HCT116 (cell line): Measurements from ENCODE around the gene ZNF888. TPM values are rescaled to one million over a fixed set of nuclear protein-coding genes. Genes with fewer than 3 reads are reported as not detected.
"Not testable (repeated sequence)": the region's sequence is repeated elsewhere in the genome, so short reads cannot be mapped to it uniquely, and the experiment has no call there.

Source experiments
- ATAC-seq: fragments of 200-7000 bp; cut with Tn5 transposase; 2 replicates; pipeline ENCODE4 v1.9.1; 2020; ENCODE audit warnings: mild to moderate bottlenecking, moderate library complexity
- BruUV-seq: library from RNA; stranded (reverse); fragments of 400-500 nt; replicated peaks from 2 replicates; lab custom pipeline; 2021; lab: Mats Ljungman, UMichigan
- CTCF ChIA-PET: fragments of 300-600 bp; sonication (Branson Sonifier 250); formaldehyde crosslinking; loops from one replicate; lab custom pipeline; 2021; ENCODE audit warnings: antibody characterized with exemption; lab: Charles Lee
- POLR2A ChIA-PET: fragments of 300-600, 350-600 bp; sonication (Branson Sonifier 250); formaldehyde crosslinking; loops from one replicate; lab custom pipeline; 2021; ENCODE audit warnings: antibody characterized with exemption; lab: Charles Lee
- RAD21 ChIA-PET, 2 experiments: fragments of 300-600 bp; sonication (Branson Sonifier 250); formaldehyde crosslinking; loops; one replicate each; lab custom pipeline; 2023; ENCODE audit warnings: low total read pairs in 2 of 2; ENCODE audit not compliant: uncharacterized antibody in 2 of 2, unreplicated experiment in 2 of 2, low non-redundant PET in 1 of 2; lab: Charles Lee
- DNase-seq: peaks from one replicate; pipeline ENCODE4 v3.0.0-alpha.2; 2010; ENCODE audit warnings: low read depth, low spot score
- H2AFZ ChIP-seq: fragments of 200-600 bp; shearing (Covaris generic), sonication (generic); 2 replicates; pipeline ENCODE4 v1.6.1; 2017; ENCODE audit warnings: low read depth, mixed run types, mixed read lengths, antibody characterized with exemption, low read length; ENCODE audit not compliant: poor library complexity, severe bottlenecking
- H3K27ac ChIP-seq: 2 replicates; pipeline ENCODE4 v1.5.1; 2012; ENCODE audit warnings: low read depth, low read length
- H3K27me3 ChIP-seq: fragments of 200-600 bp; sonication (generic); 2 replicates; pipeline ENCODE4 v1.6.1; 2016; ENCODE audit warnings: mixed run types, low read length, mixed read lengths; ENCODE audit not compliant: insufficient read depth
- H3K36me3 ChIP-seq, 2 experiments: fragments of 200-500 bp in 1 of 2; fragments of 200-600 bp in 1 of 2; sonication (Bioruptor generic) in 1 of 2; sonication (generic) in 1 of 2; 2 replicates each; pipeline versions ENCODE4 v1.5.1 to v1.6.1; 2014 to 2016; ENCODE audit warnings: low read length in 2 of 2, inconsistent platforms in 1 of 2, mixed read lengths in 1 of 2, mixed run types in 1 of 2; ENCODE audit not compliant: insufficient read depth in 2 of 2, control insufficient read depth in 1 of 2
- H3K4me1 ChIP-seq, 2 experiments: fragments of 200-600 bp in 1 of 2; sonication (generic) in 1 of 2; 2 replicates each; pipeline versions ENCODE4 v1.5.1 to v1.6.1; 2012 to 2017; ENCODE audit warnings: low read length in 2 of 2, inconsistent platforms in 1 of 2, mild to moderate bottlenecking in 1 of 2, mixed read lengths in 1 of 2, mixed run types in 1 of 2, moderate library complexity in 1 of 2; ENCODE audit not compliant: insufficient read depth in 2 of 2, control insufficient read depth in 1 of 2
- H3K4me2 ChIP-seq: fragments of 200-600 bp; sonication (generic); 2 replicates; pipeline ENCODE4 v1.6.1; 2017; ENCODE audit warnings: mixed run types, low read length, mixed read lengths
- H3K4me3 ChIP-seq, 2 experiments: fragments of 200-600 bp in 1 of 2; sonication (generic) in 1 of 2; replicated peaks in 1 of 2; 2 replicates each; pipeline ENCODE4 v1.5.1; 2011 to 2016; ENCODE audit warnings: low read length in 2 of 2, control low read depth in 1 of 2, low read depth in 1 of 2, mild to moderate bottlenecking in 1 of 2, mixed read lengths in 1 of 2, mixed run types in 1 of 2
- H3K79me2 ChIP-seq: fragments of 200-600 bp; sonication (generic); 2 replicates; pipeline ENCODE4 v1.6.1; 2017; ENCODE audit warnings: mild to moderate bottlenecking, mixed run types, low read length, moderate library complexity, mixed read lengths; ENCODE audit not compliant: insufficient read depth
- H3K9ac ChIP-seq: fragments of 200-600 bp; sonication (generic); 2 replicates; pipeline ENCODE4 v1.6.1; 2016; ENCODE audit warnings: low read length, mixed read lengths
- H3K9me2 ChIP-seq: fragments of 200-600 bp; sonication (generic), shearing (Covaris generic); 2 replicates; pipeline ENCODE4 v1.6.1; 2017; ENCODE audit warnings: mixed run types, mild to moderate bottlenecking, moderate library complexity; ENCODE audit not compliant: insufficient read depth
- H3K9me3 ChIP-seq, 2 experiments: fragments of 200-500 bp in 1 of 2; fragments of 200-600 bp in 1 of 2; sonication (Bioruptor generic) in 1 of 2; sonication (generic) in 1 of 2; 2 replicates each; pipeline ENCODE4 v1.6.1; 2014 to 2017; ENCODE audit warnings: low read length in 2 of 2, mixed read lengths in 2 of 2, inconsistent platforms in 1 of 2, low read depth in 1 of 2, mild to moderate bottlenecking in 1 of 2, mixed run types in 1 of 2, moderate library complexity in 1 of 2; ENCODE audit not compliant: control insufficient read depth in 1 of 2, insufficient read depth in 1 of 2
- H4K20me1 ChIP-seq: fragments of 200-600 bp; sonication (generic), shearing (Covaris generic); 2 replicates; pipeline ENCODE4 v1.6.1; 2017; ENCODE audit warnings: mixed run types, mild to moderate bottlenecking, moderate library complexity; ENCODE audit not compliant: insufficient read depth
- CBX3 ChIP-seq: IDR thresholded peaks from 2 replicates; pipeline ENCODE4 v1.6.1; 2012; ENCODE audit warnings: low read depth
- CEBPB ChIP-seq: IDR thresholded peaks from 2 replicates; pipeline ENCODE4 v1.6.1; 2012; ENCODE audit warnings: low read depth
- EZH2 ChIP-seq: fragments of 200-600 bp; sonication (generic); IDR thresholded peaks from 2 replicates; pipeline ENCODE4 v1.6.1; 2017; ENCODE audit warnings: antibody characterized with exemption, mixed run types
- POLR2A ChIP-seq: IDR thresholded peaks from 2 replicates; pipeline ENCODE4 v1.7.0; 2011; ENCODE audit warnings: borderline replicate concordance; ENCODE audit not compliant: insufficient read depth, insufficient read length; ENCODE audit errors: extremely low read depth
- POLR2AphosphoS5 ChIP-seq: IDR thresholded peaks from 2 replicates; pipeline ENCODE4 v1.6.1; 2011; ENCODE audit warnings: mild to moderate bottlenecking, low read depth, low read length, moderate library complexity
- SIN3A ChIP-seq: IDR thresholded peaks from 2 replicates; pipeline ENCODE4 v1.6.1; 2012; ENCODE audit warnings: low read depth
- SRF ChIP-seq: IDR thresholded peaks from 2 replicates; pipeline ENCODE4 v1.6.1; 2012; ENCODE audit warnings: low read depth
- intact Hi-C: fragments of 100-400 bp; cut with micrococcal nuclease; formaldehyde crosslinking; loops from 2 replicates; pipeline ENCODE4 v1.10.0; 2022
- total RNA-seq: library from RNA; stranded (reverse); gene quantifications from one replicate; pipeline ENCODE4 v1.2.1, GENCODE V29; 2021; ENCODE audit not compliant: unreplicated experiment
- TF ChIP-seq, protein P1 (sequence below): IDR thresholded peaks from 2 replicates; pipeline ENCODE4 v1.6.1; 2012
- TF ChIP-seq, protein P2 (sequence below), 3 experiments: fragments of 200-600 bp in 1 of 3; sonication (generic) in 1 of 3; IDR thresholded peaks in 2 of 3; conservative IDR thresholded peaks in 1 of 3; 2 replicates each; pipeline ENCODE4 v1.5.1; 2012 to 2017; ENCODE audit warnings: low read depth in 2 of 3, low read length in 2 of 3, antibody characterized with exemption in 1 of 3, borderline replicate concordance in 1 of 3, control low read depth in 1 of 3, mild to moderate bottlenecking in 1 of 3, mixed read lengths in 1 of 3, mixed run types in 1 of 3, moderate library complexity in 1 of 3; ENCODE audit not compliant: insufficient read depth in 1 of 3
- TF ChIP-seq, protein P3 (sequence below): IDR thresholded peaks from 2 replicates; pipeline ENCODE4 v1.6.1; 2012; ENCODE audit warnings: low read depth

Gene ZNF888
- total RNA-seq, 1 experiment from 2014 or later: 6.4 TPM

DNA sequence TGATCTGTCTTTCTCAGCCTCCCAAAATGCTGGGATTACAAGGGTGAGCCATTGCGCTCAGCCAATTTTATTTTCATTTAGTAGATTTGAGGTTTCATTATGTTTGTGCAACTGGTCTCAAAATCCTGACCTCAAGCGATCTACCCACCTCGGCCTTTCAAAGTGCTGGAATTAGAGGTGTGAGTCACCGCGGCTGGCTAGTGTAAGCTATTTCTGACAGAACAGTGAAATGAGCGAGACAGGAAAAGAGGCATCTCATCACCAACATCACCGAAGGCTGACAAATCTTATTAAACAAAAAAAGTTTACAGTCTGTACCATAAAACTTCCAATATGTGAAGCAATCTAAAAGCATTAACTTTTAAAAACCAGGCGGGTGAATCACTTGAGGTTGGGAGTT, 12.2 kb upstream of the ZNF888 start:
- Histone ChIP-seq H3K27ac (no peak overlapping the region), H3K9me2 (no peaks in the 10 kb centered on the region), H3K9ac (no peak overlapping the region), H3K79me2 (peaks cover 23% of the 10 kb centered on the region), H3K4me3 (no peak overlapping the region), H3K27me3 (no peaks in the 10 kb centered on the region), H3K9me3 (peaks cover 0 to 18% of the 10 kb centered on the region in 2 experiments; a peak in 2 of 4 replicates), H3K4me1 (no peaks in the 10 kb centered on the region)
- intact Hi-C loops: no loop called here
- BruUV-seq: no TSS peak
- ChIA-PET RAD21 (no interaction called here), CTCF (no interaction called here)
- TF ChIP-seq, protein P1, sequence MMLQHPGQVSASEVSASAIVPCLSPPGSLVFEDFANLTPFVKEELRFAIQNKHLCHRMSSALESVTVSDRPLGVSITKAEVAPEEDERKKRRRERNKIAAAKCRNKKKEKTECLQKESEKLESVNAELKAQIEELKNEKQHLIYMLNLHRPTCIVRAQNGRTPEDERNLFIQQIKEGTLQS: no peak
- TF ChIP-seq CEBPB: no peak
- TF ChIP-seq POLR2AphosphoS5: no peak
- no peak for TF ChIP-seq SIN3A
- no peak for TF ChIP-seq CBX3
- TF ChIP-seq, protein P2, sequence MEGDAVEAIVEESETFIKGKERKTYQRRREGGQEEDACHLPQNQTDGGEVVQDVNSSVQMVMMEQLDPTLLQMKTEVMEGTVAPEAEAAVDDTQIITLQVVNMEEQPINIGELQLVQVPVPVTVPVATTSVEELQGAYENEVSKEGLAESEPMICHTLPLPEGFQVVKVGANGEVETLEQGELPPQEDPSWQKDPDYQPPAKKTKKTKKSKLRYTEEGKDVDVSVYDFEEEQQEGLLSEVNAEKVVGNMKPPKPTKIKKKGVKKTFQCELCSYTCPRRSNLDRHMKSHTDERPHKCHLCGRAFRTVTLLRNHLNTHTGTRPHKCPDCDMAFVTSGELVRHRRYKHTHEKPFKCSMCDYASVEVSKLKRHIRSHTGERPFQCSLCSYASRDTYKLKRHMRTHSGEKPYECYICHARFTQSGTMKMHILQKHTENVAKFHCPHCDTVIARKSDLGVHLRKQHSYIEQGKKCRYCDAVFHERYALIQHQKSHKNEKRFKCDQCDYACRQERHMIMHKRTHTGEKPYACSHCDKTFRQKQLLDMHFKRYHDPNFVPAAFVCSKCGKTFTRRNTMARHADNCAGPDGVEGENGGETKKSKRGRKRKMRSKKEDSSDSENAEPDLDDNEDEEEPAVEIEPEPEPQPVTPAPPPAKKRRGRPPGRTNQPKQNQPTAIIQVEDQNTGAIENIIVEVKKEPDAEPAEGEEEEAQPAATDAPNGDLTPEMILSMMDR (IDR thresholded peaks at IDR 0.05 in 2 of 3, conservative IDR thresholded peaks at IDR 0.05 in 1 of 3; ENCODE audit: borderline replicate concordance in 1 of 3, insufficient read depth in 1 of 3, low read depth in 2 of 3, low read length in 2 of 3): no peak
- no peak for TF ChIP-seq POLR2A
- TF ChIP-seq, protein P3, sequence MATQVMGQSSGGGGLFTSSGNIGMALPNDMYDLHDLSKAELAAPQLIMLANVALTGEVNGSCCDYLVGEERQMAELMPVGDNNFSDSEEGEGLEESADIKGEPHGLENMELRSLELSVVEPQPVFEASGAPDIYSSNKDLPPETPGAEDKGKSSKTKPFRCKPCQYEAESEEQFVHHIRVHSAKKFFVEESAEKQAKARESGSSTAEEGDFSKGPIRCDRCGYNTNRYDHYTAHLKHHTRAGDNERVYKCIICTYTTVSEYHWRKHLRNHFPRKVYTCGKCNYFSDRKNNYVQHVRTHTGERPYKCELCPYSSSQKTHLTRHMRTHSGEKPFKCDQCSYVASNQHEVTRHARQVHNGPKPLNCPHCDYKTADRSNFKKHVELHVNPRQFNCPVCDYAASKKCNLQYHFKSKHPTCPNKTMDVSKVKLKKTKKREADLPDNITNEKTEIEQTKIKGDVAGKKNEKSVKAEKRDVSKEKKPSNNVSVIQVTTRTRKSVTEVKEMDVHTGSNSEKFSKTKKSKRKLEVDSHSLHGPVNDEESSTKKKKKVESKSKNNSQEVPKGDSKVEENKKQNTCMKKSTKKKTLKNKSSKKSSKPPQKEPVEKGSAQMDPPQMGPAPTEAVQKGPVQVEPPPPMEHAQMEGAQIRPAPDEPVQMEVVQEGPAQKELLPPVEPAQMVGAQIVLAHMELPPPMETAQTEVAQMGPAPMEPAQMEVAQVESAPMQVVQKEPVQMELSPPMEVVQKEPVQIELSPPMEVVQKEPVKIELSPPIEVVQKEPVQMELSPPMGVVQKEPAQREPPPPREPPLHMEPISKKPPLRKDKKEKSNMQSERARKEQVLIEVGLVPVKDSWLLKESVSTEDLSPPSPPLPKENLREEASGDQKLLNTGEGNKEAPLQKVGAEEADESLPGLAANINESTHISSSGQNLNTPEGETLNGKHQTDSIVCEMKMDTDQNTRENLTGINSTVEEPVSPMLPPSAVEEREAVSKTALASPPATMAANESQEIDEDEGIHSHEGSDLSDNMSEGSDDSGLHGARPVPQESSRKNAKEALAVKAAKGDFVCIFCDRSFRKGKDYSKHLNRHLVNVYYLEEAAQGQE: no peak
- TF ChIP-seq SRF: no peak
- TF ChIP-seq EZH2: no peak
- TF ChIP-seq, all 23 proteins: peak for 0
- DNase-seq (no peak), ATAC-seq (no peak)
- Histone ChIP-seq H2AFZ (no peak overlapping the region), H3K4me2 (no peak overlapping the region), H4K20me1 (no peaks in the 10 kb centered on the region), H3K36me3 (peaks cover 0 to 3% of the 10 kb centered on the region in 2 experiments; a peak in 1 of 4 replicates)
- POLR2A ChIA-PET: no interaction called here

DNA sequence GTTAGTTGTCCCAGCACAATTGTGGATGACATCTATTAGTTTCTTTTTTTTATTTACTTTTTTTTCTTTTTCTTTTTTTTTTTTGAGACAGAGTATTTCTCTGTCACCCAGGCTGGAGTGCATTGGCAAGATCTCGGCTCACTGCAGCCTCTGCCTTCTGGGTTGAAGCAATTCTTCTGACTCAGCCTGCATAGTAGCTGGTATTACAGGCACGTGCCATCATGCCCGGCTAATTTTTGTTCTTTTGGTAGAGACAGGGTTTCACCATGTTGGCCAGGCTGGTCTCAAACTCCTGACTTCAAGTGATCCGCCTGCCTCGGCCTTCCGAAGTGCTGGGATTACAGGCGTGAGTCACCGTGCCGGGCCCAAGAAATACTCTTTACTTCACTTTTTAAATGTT, 1.4 kb upstream of the ZNF888 start:
- H3K4me3 ChIP-seq, DNase-seq, H3K27ac ChIP-seq, H3K4me2 ChIP-seq, H3K27me3 ChIP-seq, CTCF ChIA-PET, H4K20me1 ChIP-seq, BruUV-seq, intact Hi-C loops, RAD21 ChIA-PET, H3K9me3 ChIP-seq, H3K9ac ChIP-seq, H3K79me2 ChIP-seq, ATAC-seq, H3K9me2 ChIP-seq, H2AFZ ChIP-seq: not testable (repeated sequence)
- POLR2A ChIA-PET: interaction anchor here (0.7 kb wide), 1 partner anchor 25 kb away, joined by 3 read pairs; no protein-coding TSS in a partner anchor
- peaks cover 4 to 12% of the 10 kb centered on the region in 2 experiments; a peak in 3 of 4 replicates for H3K36me3 ChIP-seq
- H3K4me1 ChIP-seq: peaks cover 0 to 10% of the 10 kb centered on the region in 2 experiments; a peak in 1 of 4 replicates
